Mesenchymal stem cell (in vitro differentiated cells and primary cell): ENCODE results near the gene SLC24A3.

Source experiments
- DNase-seq: peaks from one replicate; pipeline ENCODE4 v3.0.0-alpha.2; 2013
- H2AFZ ChIP-seq: one replicate; pipeline ENCODE4 v1.6.1; 2013; ENCODE audit warnings: low read depth, mild to moderate bottlenecking, control low read depth, inconsistent platforms, low read length, moderate library complexity
- H2AK5ac ChIP-seq: 2 replicates; pipeline ENCODE4 v1.6.1; 2013; ENCODE audit warnings: low read length, moderate library complexity, mild to moderate bottlenecking, inconsistent platforms; ENCODE audit not compliant: severe bottlenecking
- H2BK120ac ChIP-seq: one replicate; pipeline ENCODE4 v1.6.1; 2013; ENCODE audit warnings: low read depth, mild to moderate bottlenecking, inconsistent platforms, low read length, moderate library complexity
- H2BK12ac ChIP-seq, 2 experiments: one replicate each; pipeline ENCODE4 v1.6.1; 2013; ENCODE audit warnings: inconsistent platforms in 2 of 2, low read length in 2 of 2, mild to moderate bottlenecking in 2 of 2, moderate library complexity in 2 of 2, control low read depth in 1 of 2
- H2BK15ac ChIP-seq: one replicate; pipeline ENCODE4 v1.6.1; 2013; ENCODE audit warnings: mild to moderate bottlenecking, low read depth, inconsistent platforms; ENCODE audit not compliant: poor library complexity, severe bottlenecking
- H2BK5ac ChIP-seq: 2 replicates; pipeline ENCODE4 v1.6.1; 2013; ENCODE audit warnings: low read depth, mild to moderate bottlenecking, low read length, control low read depth, inconsistent platforms; ENCODE audit not compliant: poor library complexity, severe bottlenecking
- H3K14ac ChIP-seq, 2 experiments: one replicate each; pipeline ENCODE4 v1.6.1; 2013; ENCODE audit warnings: inconsistent platforms in 2 of 2, low read length in 2 of 2, control low read depth in 1 of 2, mild to moderate bottlenecking in 1 of 2, moderate library complexity in 1 of 2
- H3K18ac ChIP-seq, 2 experiments: one replicate each; pipeline ENCODE4 v1.6.1; 2013; ENCODE audit warnings: inconsistent platforms in 2 of 2, low read length in 2 of 2, control low read depth in 1 of 2, low read depth in 1 of 2, mild to moderate bottlenecking in 1 of 2
- H3K23ac ChIP-seq, 2 experiments: one replicate each; pipeline ENCODE4 v1.6.1; 2013; ENCODE audit warnings: inconsistent platforms in 2 of 2, low read length in 2 of 2, mild to moderate bottlenecking in 2 of 2, moderate library complexity in 2 of 2, control low read depth in 1 of 2
- H3K27ac ChIP-seq: 2 replicates; pipeline ENCODE4 v1.5.1; 2013; ENCODE audit warnings: mild to moderate bottlenecking, moderate library complexity, low read length, control low read depth, inconsistent platforms; ENCODE audit not compliant: poor library complexity, severe bottlenecking
- H3K27me3 ChIP-seq, 2 experiments: 2 replicates each; pipeline versions ENCODE4 v1.6.1 to v1.7.0; 2013; ENCODE audit warnings: low read length in 2 of 2, mild to moderate bottlenecking in 2 of 2, moderate library complexity in 2 of 2, control low read depth in 1 of 2, inconsistent platforms in 1 of 2; ENCODE audit not compliant: control insufficient read depth in 1 of 2, insufficient read depth in 1 of 2
- H3K36me3 ChIP-seq, 2 experiments: 2 replicates each; pipeline versions ENCODE4 v1.6.1 to v1.7.0; 2013; ENCODE audit warnings: low read length in 2 of 2, control low read depth in 1 of 2, inconsistent platforms in 1 of 2, low read depth in 1 of 2, mild to moderate bottlenecking in 1 of 2; ENCODE audit not compliant: insufficient read depth in 2 of 2, control insufficient read depth in 1 of 2
- H3K4ac ChIP-seq, 2 experiments: one replicate each; pipeline ENCODE4 v1.6.1; 2013; ENCODE audit warnings: inconsistent platforms in 2 of 2, low read length in 2 of 2, mild to moderate bottlenecking in 2 of 2, moderate library complexity in 2 of 2, control low read depth in 1 of 2, low read depth in 1 of 2
- H3K4me1 ChIP-seq: 2 replicates; pipeline ENCODE4 v1.6.1; 2013; ENCODE audit warnings: low read depth, low read length, control low read depth; ENCODE audit not compliant: control insufficient read depth, insufficient read depth
- H3K4me2 ChIP-seq: 2 replicates; pipeline ENCODE4 v1.6.1; 2013; ENCODE audit warnings: low read length, mild to moderate bottlenecking, inconsistent platforms; ENCODE audit not compliant: poor library complexity, severe bottlenecking
- H3K4me3 ChIP-seq, 2 experiments: 2 replicates each; pipeline versions ENCODE4 v1.5.1 to v1.7.0; 2013; ENCODE audit warnings: low read length in 2 of 2, mild to moderate bottlenecking in 2 of 2, control low read depth in 1 of 2, low read depth in 1 of 2; ENCODE audit not compliant: insufficient read depth in 1 of 2
- H3K79me1 ChIP-seq: replicated peaks from 2 replicates; pipeline ENCODE4 v1.6.1; 2013; ENCODE audit warnings: mild to moderate bottlenecking, control low read depth, low read length, inconsistent platforms; ENCODE audit not compliant: poor library complexity, severe bottlenecking
- H3K9ac ChIP-seq: 2 replicates; pipeline ENCODE4 v1.7.0; 2013; ENCODE audit warnings: mild to moderate bottlenecking, low read length, moderate library complexity
- H3K9me3 ChIP-seq: 2 replicates; pipeline ENCODE4 v1.7.0; 2013; ENCODE audit warnings: mild to moderate bottlenecking, low read length; ENCODE audit not compliant: control insufficient read depth
- H4K8ac ChIP-seq: one replicate; pipeline ENCODE4 v1.6.1; 2013; ENCODE audit warnings: inconsistent platforms, mild to moderate bottlenecking, low read length, moderate library complexity
- H4K91ac ChIP-seq: one replicate; pipeline ENCODE4 v1.6.1; 2013; ENCODE audit warnings: mild to moderate bottlenecking, low read length, inconsistent platforms
- WGBS: methylation state at CpG from one replicate; pipeline ENCODE4 v1.1.7; 2013; ENCODE audit warnings: mixed read lengths; 5-methylcytosine and 5-hydroxymethylcytosine counted together

The SLC24A3 gene

DNA sequence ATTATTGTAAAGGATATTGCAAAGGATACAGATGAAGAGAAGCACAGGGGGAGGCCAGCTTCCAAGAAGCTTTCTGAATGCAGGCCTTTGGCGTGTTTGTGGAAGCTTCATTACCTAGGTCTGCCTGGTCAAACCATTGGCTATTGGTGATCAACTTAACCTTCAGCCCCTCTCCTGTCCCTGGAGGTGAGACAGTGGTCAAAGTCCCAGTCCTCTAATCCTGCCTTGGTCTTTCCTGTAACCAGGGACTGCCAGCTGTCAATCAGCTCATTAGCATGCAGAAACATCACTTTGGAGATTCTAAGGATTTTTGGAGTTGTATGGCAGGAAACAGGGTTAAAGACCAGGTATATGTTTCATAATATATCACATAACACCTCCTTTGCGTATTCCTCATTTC lies 558.6 kb downstream of the SLC24A3 start:
- Histone ChIP-seq H3K14ac (no peak overlapping the region), H3K36me3 (peaks cover 2 to 30% of the 10 kb centered on the region in 2 experiments), H2BK12ac (no peak overlapping the region), H4K8ac (peak overlapping the region; percentile 19), H3K27me3 (no peaks in the 10 kb centered on the region), H3K23ac (no peak overlapping the region), H3K79me1 (peaks cover 39% of the 10 kb centered on the region), H3K4me2 (no peak overlapping the region), H2AFZ (no peak overlapping the region), H3K9ac (no peak overlapping the region), H3K4me3 (no peak overlapping the region), H3K9me3 (no peaks in the 10 kb centered on the region), H3K4ac (no peak overlapping the region), H2BK5ac (no peak overlapping the region), H3K4me1 (peaks cover 33% of the 10 kb centered on the region), H2BK15ac (no peak overlapping the region), H2BK120ac (no peak overlapping the region), H2AK5ac (peak overlapping the region; percentile 43), H3K18ac (peak overlapping the region in 1 of 2 experiments; percentile 4), H3K27ac (peak overlapping the region; percentile 52), H4K91ac (no peak overlapping the region)
- WGBS = 96% methylated on average over 2 of the region's 2 CpGs
- no peak for DNase-seq
